HepG2 (cell line): ENCODE results near the gene TAS1R1. TPM values are rescaled to one million over a fixed set of nuclear protein-coding genes. Genes with fewer than 3 reads are reported as not detected.

ENCODE experiments used
- ADNP ChIP-seq: sonication (generic); formaldehyde crosslinking; IDR thresholded peaks from 2 replicates; pipeline ENCODE4 v1.4.0; 2020; ENCODE audit warnings: missing genetic modification reagents
- ATF2 ChIP-seq: sonication (generic); formaldehyde crosslinking; IDR thresholded peaks from 2 replicates; pipeline ENCODE4 v1.4.0; 2020; ENCODE audit warnings: missing genetic modification reagents
- E2F5 ChIP-seq: sonication (generic); formaldehyde crosslinking; conservative IDR thresholded peaks from 2 replicates; pipeline ENCODE4 v1.4.0; 2020; ENCODE audit warnings: missing genetic modification reagents
- FOXK1 ChIP-seq: sonication (generic); formaldehyde crosslinking; IDR thresholded peaks from 2 replicates; pipeline ENCODE4 v1.4.0; 2020; ENCODE audit warnings: low read depth, missing genetic modification reagents, borderline replicate concordance
- GPBP1L1 ChIP-seq: sonication (generic); formaldehyde crosslinking; IDR thresholded peaks from 2 replicates; pipeline ENCODE4 v1.5.0; 2020; ENCODE audit warnings: mild to moderate bottlenecking, missing genetic modification reagents
- GPN1 ChIP-seq: sonication (generic); formaldehyde crosslinking; IDR thresholded peaks from 2 replicates; pipeline ENCODE4 v1.5.1; 2020; ENCODE audit warnings: missing genetic modification reagents, borderline replicate concordance
- JARID2 ChIP-seq: sonication (generic); formaldehyde crosslinking; IDR thresholded peaks from 2 replicates; pipeline ENCODE4 v1.8.1; 2023; ENCODE audit warnings: missing genetic modification reagents, inconsistent platforms; ENCODE audit not compliant: insufficient replicate concordance
- NKX3-1 ChIP-seq: sonication (generic); formaldehyde crosslinking; IDR thresholded peaks from 2 replicates; pipeline ENCODE4 v1.5.0; 2020; ENCODE audit warnings: missing genetic modification reagents
- NR3C1 ChIP-seq: sonication (generic); formaldehyde crosslinking; IDR thresholded peaks from 2 replicates; pipeline ENCODE4 v1.4.0; 2020; ENCODE audit warnings: missing genetic modification reagents
- TBX3 ChIP-seq: fragments of 450-650 bp; IDR thresholded peaks from 2 replicates; pipeline ENCODE4 v1.6.1; 2017; ENCODE audit warnings: antibody characterized with exemption, mild to moderate bottlenecking, inconsistent platforms, borderline replicate concordance
- TSC22D2 ChIP-seq: sonication (generic); formaldehyde crosslinking; IDR thresholded peaks from 2 replicates; pipeline ENCODE4 v1.5.1; 2020; ENCODE audit warnings: missing genetic modification reagents, mild to moderate bottlenecking, borderline replicate concordance
- ZFP62 ChIP-seq: sonication (generic); formaldehyde crosslinking; IDR thresholded peaks from 2 replicates; pipeline ENCODE4 v1.4.0; 2020; ENCODE audit warnings: missing genetic modification reagents
- ZFY ChIP-seq: sonication (generic); formaldehyde crosslinking; IDR thresholded peaks from 2 replicates; pipeline ENCODE4 v1.4.0; 2020; ENCODE audit warnings: missing genetic modification reagents
- ZMAT3 ChIP-seq: sonication (generic); formaldehyde crosslinking; conservative IDR thresholded peaks from 2 replicates; pipeline ENCODE4 v1.7.0; 2021; ENCODE audit warnings: missing genetic modification reagents
- ZNF205 ChIP-seq: IDR thresholded peaks from 2 replicates; pipeline ENCODE4 v1.6.1; 2018; ENCODE audit warnings: missing biosample characterization, missing genetic modification reagents
- ZNF232 ChIP-seq: sonication (generic); formaldehyde crosslinking; IDR thresholded peaks from 2 replicates; pipeline ENCODE4 v1.4.0; 2020; ENCODE audit warnings: missing genetic modification reagents, borderline replicate concordance
- ZNF24 ChIP-seq: fragments of 450-650 bp; IDR thresholded peaks from 2 replicates; pipeline ENCODE4 v1.6.1; 2017; ENCODE audit warnings: antibody characterized with exemption, mild to moderate bottlenecking
- ZNF275 ChIP-seq: sonication (generic); formaldehyde crosslinking; IDR thresholded peaks from 2 replicates; pipeline ENCODE4 v1.8.0; 2022; ENCODE audit warnings: missing genetic modification reagents, mild to moderate bottlenecking, inconsistent platforms, borderline replicate concordance
- ZNF552 ChIP-seq: sonication (generic); formaldehyde crosslinking; IDR thresholded peaks from 2 replicates; pipeline ENCODE4 v1.9.0; 2022; ENCODE audit warnings: missing genetic modification reagents, mild to moderate bottlenecking, borderline replicate concordance
- ZNF564 ChIP-seq: sonication (generic); formaldehyde crosslinking; IDR thresholded peaks from 2 replicates; pipeline ENCODE4 v1.8.1; 2023; ENCODE audit warnings: mild to moderate bottlenecking, missing genetic modification reagents
- ZNF605 ChIP-seq: sonication (generic); formaldehyde crosslinking; IDR thresholded peaks from 2 replicates; pipeline ENCODE4 v1.8.0; 2022; ENCODE audit warnings: mild to moderate bottlenecking, missing genetic modification reagents
- ZNF740 ChIP-seq: sonication (generic); formaldehyde crosslinking; IDR thresholded peaks from 2 replicates; pipeline ENCODE4 v1.4.0; 2020; ENCODE audit warnings: missing genetic modification reagents
- ZNF775 ChIP-seq: sonication (generic); formaldehyde crosslinking; IDR thresholded peaks from 2 replicates; pipeline ENCODE4 v1.4.0; 2020; ENCODE audit warnings: missing genetic modification reagents, mild to moderate bottlenecking, moderate library complexity, borderline replicate concordance
- ZSCAN22 ChIP-seq: sonication (generic); formaldehyde crosslinking; IDR thresholded peaks from 2 replicates; pipeline ENCODE4 v1.4.0; 2020; ENCODE audit warnings: mild to moderate bottlenecking, missing genetic modification reagents
- polyA plus RNA-seq, 8 experiments: library from polyadenylated mRNA; depleted of rRNA in 3 of 8; stranded (reverse) in 7 of 8; unstranded in 1 of 8; fragments of >200 nt; fragmentation: Illumina TruSeq in 4 of 8; extraction: Trizol in 4 of 8; gene quantifications; 2 replicates each; pipeline versions ENCODE4 v1.2.1 to v1.2.3, GENCODE V29; 2011 to 2016; ENCODE audit warnings: low read depth in 4 of 8, missing spikeins in 1 of 8, mixed read lengths in 1 of 8; ENCODE audit not compliant: insufficient read depth in 1 of 8
- total RNA-seq, 5 experiments: library from RNA; depleted of rRNA; stranded (reverse); fragments of >200 nt; fragmentation: Illumina TruSeq; extraction: Trizol; gene quantifications; 2 replicates each; pipeline ENCODE4 v1.2.3, GENCODE V29; 2016; ENCODE audit warnings: low read depth in 1 of 5

TAS1R1 gene
- total and polyA plus RNA-seq, 2 of the 13 experiments (the other 11 are each of a cell fraction or from before 2014, with no cell fraction given): 1.4 to 1.6 TPM

- TF ChIP-seq ZFP62 (CRISPR knock-in tag): no peak
- no peak for TF ChIP-seq NKX3-1 (CRISPR knock-in tag)
- TF ChIP-seq ATF2 (CRISPR knock-in tag): peak; percentile 74
- peak; percentile 48; the same call in 1 of the 2 replicates for TF ChIP-seq FOXK1 (CRISPR knock-in tag)
- TF ChIP-seq ZNF205 (CRISPR knock-in tag): 0 out of 2 replicates have a peak, but pooled peaks have one; percentile 41
- no peak; the same call in 1 of the 2 replicates for TF ChIP-seq ZNF232 (CRISPR knock-in tag)
- no peak for TF ChIP-seq TBX3
- no peak; the same call in 1 of the 2 replicates for TF ChIP-seq ZNF564 (CRISPR knock-in tag)
- TF ChIP-seq ZNF740 (CRISPR knock-in tag): peak; percentile 29; the same call in 1 of the 2 replicates
- TF ChIP-seq ZNF275 (CRISPR knock-in tag): peak; percentile 86
- TF ChIP-seq ZSCAN22 (CRISPR knock-in tag): no peak
- no peak for TF ChIP-seq GPBP1L1
- no peak for TF ChIP-seq ZNF775 (CRISPR knock-in tag)
- TF ChIP-seq ZNF552 (CRISPR knock-in tag): no peak
- no peak; the same call in 1 of the 2 replicates for TF ChIP-seq E2F5 (CRISPR knock-in tag)
- peak; percentile 37; the same call in 1 of the 2 replicates for TF ChIP-seq ZMAT3 (CRISPR knock-in tag)
- no peak for TF ChIP-seq GPN1 (CRISPR knock-in tag)
- TF ChIP-seq ZFY: peak; percentile 95
- TF ChIP-seq NR3C1: no peak
- no peak for TF ChIP-seq ZNF24
- peak; percentile 38; the same call in 1 of the 2 replicates for TF ChIP-seq TSC22D2 (CRISPR knock-in tag)
- no peak for TF ChIP-seq ZNF605 (CRISPR knock-in tag)
- TF ChIP-seq ADNP (CRISPR knock-in tag): no peak
- no peak for TF ChIP-seq JARID2
Observed at GRCh38 chr1:6554031-6554906, 838 bp upstream of the TAS1R1 start, which contains the start of gene NOL9 (continued).
